ENCODE results near the gene TRIM43.

GRCh38 chr2:95574506-95574905, 17.3 kb upstream of the TRIM43 start:
- TF ChIP-seq POLR2A (IDR thresholded peaks at IDR 0.05), result no peak
- TF ChIP-seq CTCF (IDR thresholded peaks at IDR 0.05), result no peak
